SH-SY5Y (cell line): Measurements from ENCODE around the gene LTB4R2.

ENCODE experiments used
- GATA2 ChIP-seq: IDR thresholded peaks from 2 replicates; pipeline ENCODE4 v1.6.1; 2011; ENCODE audit warnings: mild to moderate bottlenecking, low read depth, low read length
- GATA3 ChIP-seq: IDR thresholded peaks from 2 replicates; pipeline ENCODE4 v1.6.1; 2011; ENCODE audit warnings: low read depth, mild to moderate bottlenecking, low read length, moderate library complexity

DNA sequence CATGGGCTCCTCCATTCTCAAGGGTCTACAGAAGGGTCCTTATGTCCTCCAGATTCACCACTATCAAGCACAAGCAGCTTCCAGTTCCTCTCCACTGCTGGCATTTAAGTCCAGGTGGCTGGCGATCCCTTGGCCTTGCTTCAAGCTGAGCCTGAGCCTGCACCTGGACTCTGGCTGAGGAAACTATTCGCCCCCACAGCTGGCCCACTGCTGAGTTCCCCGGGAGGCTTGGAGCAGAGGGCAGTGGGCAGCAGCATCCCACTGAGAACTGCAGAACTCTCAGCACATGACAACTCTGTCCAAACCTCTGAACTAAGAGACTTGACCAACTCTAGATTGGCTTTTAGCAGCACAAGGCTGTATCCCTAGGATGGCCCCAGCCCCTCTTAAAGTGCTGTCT lies 27.2 kb upstream of the LTB4R2 start:
- TF ChIP-seq GATA2 (no peak), GATA3 (no peak)
